GM18858 (cell line): ENCODE measurements around the gene TM4SF4.

Source experiments
- ATAC-seq: cut with Tn5 transposase; IDR thresholded peaks from one replicate; pipeline ENCODE4 v1.9.1; 2021; ENCODE audit not compliant: unreplicated experiment

Gene TM4SF4

GRCh38 chr3:149454746-149455145, 19.8 kb upstream of the TM4SF4 start:
- no peak for ATAC-seq

GRCh38 chr3:149455366-149455765, 19.1 kb upstream of the TM4SF4 start:
- no peak for ATAC-seq

DNA sequence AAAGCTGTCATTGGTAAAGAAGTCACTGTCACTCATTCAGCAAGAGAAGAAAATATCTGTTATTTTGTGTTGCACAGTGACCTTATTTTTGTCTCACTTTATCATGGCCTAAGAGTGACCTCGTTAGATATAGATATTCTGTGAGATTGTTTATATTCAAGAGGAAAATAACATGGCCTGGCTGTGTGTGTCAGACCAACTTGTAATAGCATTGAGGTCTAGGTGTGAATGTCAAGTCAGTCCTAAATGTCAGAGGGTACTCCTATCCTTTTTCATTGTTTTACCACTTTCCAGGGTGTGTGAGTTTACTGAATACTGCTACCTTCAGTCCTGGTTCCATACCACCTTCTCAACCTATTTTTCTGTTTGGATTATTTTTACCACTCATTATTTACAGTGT, 18.5 kb upstream of the TM4SF4 start:
- ATAC-seq, result no peak

GRCh38 chr3:149459491-149460059, 14.9 kb upstream of the TM4SF4 start:
- ATAC-seq, result no peak

- ATAC-seq, result no peak
Measured at GRCh38 chr3:149460117-149460516, 14.4 kb upstream of the TM4SF4 start.

GRCh38 chr3:149462051-149462450, 12.4 kb upstream of the TM4SF4 start:
- no peak for ATAC-seq

DNA sequence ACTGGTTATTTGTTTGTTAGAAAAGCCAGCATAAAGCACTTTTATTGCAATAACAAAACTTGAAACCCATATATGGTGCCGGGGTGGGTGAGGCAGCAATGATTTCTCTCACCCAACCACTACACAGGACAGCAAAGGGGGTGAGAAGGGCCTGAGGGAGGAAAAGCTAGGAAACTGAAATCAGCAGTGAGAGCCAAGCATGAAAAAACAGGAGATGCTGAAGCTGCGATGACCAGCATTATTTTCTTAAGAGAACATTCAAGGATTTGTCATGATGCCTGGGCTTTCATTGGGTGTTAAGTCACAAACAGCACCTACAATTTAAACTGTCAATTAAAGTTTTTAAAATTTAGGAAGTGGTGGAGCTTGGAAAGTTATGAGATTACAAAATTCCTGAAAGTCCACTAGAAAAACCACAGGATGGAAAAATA, 11.9 kb upstream of the TM4SF4 start:
- ATAC-seq, result no peak

DNA sequence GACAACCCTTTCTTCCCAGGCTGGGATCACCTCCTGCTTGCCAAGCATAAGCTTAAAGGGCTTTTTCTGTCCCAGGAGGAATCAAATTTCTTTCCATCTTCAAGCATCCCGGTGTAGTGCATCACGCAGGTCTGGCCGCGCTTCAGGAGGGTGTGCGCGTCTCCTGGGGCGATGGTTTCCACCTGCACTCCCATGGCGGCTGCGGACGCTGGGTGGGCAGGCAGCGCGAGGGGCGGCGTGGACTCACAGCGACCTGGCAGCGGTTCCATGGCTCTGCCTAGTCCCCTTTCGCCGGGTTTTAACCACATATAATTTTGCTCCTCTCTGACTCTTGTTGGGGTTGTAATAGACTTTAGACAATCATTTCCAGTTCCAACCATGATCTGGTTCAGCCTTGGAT, 10.6 kb upstream of the TM4SF4 start:
- ATAC-seq, result no peak

DNA sequence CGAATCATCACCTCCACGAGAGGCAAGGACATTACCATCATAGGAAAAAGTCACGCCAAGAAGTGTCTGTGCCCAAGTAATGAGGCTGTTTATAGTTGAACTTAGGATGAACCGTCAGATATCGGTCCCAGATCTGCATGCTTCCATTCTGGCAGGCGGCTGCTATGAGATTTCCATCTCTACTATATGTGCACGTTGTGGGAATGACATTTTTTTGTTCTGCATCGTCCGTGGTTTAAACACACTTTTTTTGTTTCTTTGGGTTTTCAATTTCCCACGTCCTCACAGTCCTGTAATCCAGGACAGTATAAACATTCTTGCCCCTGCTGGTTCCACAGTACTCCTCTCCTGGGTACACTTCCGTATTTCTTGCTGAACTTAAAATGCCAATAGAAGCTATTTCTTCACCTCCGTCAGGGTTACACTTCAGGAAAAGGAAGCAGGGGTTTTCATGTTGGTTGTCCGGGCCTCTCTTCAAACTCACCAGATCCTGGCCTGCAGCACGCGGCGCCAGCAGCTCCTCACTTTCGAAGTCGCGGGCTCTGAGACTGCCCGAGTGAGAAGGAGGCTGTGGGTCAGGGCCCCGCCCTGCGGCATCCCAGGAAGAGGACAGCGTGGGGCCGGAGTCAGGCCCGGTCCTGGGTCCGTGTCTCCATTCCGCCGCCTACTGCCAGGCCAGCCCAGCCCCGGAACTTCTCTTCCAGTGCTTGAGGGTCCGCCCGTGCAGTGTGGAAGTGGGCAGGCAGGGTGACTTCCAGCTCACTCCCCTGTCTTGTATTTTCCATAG, 9.8 kb upstream of the TM4SF4 start:
- ATAC-seq, result no peak

DNA sequence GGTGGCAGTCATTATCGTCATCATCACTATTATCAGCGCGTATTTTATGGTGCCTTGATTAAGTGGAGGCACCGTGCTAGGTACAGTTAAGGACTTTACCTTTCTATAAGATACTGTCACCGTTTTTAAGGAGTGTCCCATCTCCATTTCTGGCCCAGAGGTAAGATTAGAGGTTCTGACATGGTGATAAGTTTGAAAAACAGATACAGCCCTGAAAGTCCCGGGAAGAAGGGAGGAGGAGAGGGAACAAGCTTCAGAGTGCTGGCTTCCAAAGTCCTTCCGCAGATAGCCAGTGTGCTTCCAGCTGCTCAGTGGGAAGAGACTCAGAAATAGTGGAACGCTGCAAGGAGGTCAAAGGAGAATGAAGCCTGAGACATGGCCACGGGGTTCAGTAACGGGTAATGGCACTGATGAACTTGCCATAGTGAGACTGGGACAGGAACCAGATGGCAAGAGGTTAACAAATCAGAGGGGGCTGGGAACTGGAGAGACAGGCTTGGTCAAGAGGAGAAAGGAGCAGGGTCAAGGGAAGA, 9.1 kb upstream of the TM4SF4 start:
- ATAC-seq, result no peak

GRCh38 chr3:149466192-149466591, 8.3 kb upstream of the TM4SF4 start:
- ATAC-seq, result no peak

DNA sequence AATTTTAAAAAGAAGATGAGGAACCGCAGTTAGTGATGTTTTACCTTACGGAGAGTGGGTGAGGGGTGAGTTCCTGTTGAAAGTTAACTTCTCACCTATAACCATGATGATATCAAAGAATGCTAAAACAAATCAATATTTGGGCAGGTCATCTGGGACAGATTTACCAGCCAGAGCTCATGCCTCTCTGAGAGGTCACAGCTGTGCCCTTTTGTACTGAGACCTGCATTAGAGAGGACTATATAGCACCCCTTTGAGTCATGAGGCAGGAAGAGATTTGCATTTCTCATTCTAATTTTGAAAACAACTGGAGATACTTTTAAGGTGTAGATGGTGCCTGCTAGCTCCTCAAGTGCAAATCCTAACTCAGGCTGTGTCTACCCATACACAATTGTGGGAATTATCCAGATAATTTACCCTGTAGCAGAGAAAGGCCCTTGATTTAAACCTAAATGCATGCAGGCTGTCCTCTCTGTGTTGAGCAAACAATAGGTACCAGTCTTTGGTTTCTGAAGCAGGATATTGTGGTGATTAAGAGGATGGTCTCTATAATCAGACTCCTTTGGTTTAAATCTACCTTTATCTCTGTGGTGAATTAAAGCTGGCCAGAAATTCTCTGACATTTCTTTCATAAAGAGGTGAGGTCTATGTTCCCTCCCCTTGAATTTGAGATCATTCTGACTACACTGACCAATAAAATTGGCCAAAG, 5.8 kb upstream of the TM4SF4 start:
- ATAC-seq, result peak; percentile 93

- no peak for ATAC-seq
Measured at GRCh38 chr3:149470381-149470780, 4.1 kb upstream of the TM4SF4 start.

DNA sequence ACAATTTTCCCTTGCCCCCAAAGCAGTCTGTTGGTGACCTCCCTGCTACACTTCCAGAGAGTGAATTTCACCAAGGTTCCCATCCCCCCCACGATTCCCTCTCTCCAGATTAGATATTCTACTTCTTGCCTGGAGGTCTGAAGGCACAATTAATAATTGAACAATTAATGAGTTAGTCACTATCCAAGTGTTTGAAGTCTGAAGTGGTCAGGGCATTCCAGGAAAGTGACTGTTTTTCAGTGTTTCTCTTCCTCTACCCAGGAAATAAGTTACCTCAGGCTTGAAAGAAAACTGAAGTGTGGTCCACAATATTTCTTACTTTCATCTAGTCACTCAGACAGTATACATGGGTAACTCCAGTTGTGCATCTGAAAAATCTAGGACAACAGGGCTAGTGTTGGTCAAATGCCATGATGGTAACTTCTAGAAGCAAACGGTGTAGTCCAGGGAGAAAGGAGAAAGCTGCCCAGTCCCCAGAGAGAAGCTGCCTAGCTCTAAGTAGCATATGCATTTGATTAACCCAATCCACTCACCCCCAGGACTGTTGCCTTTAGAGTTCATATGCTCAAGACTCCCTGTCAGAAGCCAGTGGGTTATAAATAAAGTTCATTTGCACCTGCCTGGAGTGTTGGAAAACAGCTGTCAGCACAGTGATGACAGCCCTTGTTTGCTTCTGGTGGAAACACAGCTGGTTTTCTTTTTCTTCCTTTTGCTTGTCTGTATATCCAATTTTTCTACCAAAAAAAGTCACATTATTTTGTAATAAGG, 2.3 kb upstream of the TM4SF4 start:
- ATAC-seq, result no peak

DNA sequence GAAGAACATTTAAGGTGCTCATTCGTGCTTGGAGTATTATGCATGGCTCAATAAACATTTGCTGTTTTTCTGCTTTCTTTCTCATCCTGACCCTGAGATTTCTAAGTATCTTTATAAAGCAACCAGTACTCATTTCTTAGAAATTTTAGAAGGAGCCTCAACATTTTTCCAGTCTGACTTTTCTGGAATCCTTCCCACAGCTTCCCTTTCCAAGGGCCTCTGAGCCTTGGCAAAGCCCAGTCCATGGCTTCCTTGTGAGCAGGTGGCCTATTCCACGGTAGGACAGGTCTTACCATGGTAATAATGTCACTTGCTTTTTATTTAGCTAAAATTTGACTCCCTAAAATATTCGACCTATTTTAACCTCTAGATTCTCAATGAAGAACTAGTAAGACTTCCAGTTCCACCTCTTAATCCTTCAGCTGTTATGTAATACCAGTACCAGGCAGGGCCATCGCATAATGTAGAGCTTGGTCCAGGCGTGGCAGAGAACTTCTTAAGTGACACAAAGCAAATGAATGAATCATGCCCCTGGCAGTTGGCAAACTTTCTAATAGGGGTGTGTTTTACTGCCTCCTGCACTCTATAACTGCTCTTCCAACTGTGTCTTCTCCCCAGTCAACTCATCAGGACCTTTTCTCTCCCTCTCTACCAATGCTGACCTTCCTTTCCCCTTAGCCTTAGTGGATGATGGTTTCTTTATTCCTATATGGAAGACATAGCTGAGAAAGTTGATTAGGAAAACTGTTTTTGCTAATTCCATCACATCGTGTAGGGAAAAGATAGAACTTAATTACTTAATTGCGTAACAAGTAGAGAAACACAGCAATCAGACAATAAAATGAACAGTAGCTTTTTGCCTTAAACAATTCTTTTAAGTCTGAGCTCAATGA, 894 bp upstream of the TM4SF4 start:
- no peak for ATAC-seq

GRCh38 chr3:149475451-149476060, 1.1 kb downstream of the TM4SF4 start:
- ATAC-seq, result no peak

GRCh38 chr3:149476225-149476624, 1.7 kb downstream of the TM4SF4 start:
- ATAC-seq, result no peak

GRCh38 chr3:149479621-149480325, 5.3 kb downstream of the TM4SF4 start:
- no peak for ATAC-seq
